Stimulated activated naive CD8-positive, alpha-beta T cell treated with anti-CD3 and anti-CD28 coated beads, Interleukin-15, Interleukin-2, amounts not matched to agents 100 U/mL and 50 U/mL, for 24 hours (primary cell): ENCODE results near the gene ADGRA1.
"Not testable (repeated sequence)": the region's sequence is repeated elsewhere in the genome, so short reads cannot be mapped to it uniquely, and the experiment has no call there.

Experiments used
- ATAC-seq: fragments of 150-1000 bp; cut with Tn5 transposase; one replicate; pipeline ENCODE4 v1.10.0; 2021
- DNase-seq: peaks from one replicate; pipeline ENCODE4 v3.0.0; 2021

The ADGRA1 gene

GRCh38 chr10:133087679-133088178 is at the start of gene ADGRA1:
Gene ADGRA1, plus strand, starts transcription at chr10:133087924. Its CDS starts 986 bp downstream, at chr10:133088910.
- no peak for ATAC-seq
- peak; percentile 13 for DNase-seq

- no peak for DNase-seq
- no peak for ATAC-seq
These were observed 49.5 kb upstream of the ADGRA1 start for GRCh38 chr10:133038036-133038823.

- DNase-seq (no peak), ATAC-seq (peak; percentile 37)
These were observed 48.5 kb upstream of the ADGRA1 start for GRCh38 chr10:133039107-133039802.

- ATAC-seq (no peak), DNase-seq (no peak)
These were observed 47.9 kb upstream of the ADGRA1 start for GRCh38 chr10:133039803-133040165.

- no peak for ATAC-seq
- no peak for DNase-seq
These were observed 47.5 kb upstream of the ADGRA1 start for GRCh38 chr10:133040198-133040597.

- DNase-seq (no peak), ATAC-seq (no peak)
These were observed 46.6 kb upstream of the ADGRA1 start for GRCh38 chr10:133041101-133041500.

- DNase-seq (no peak), ATAC-seq (no peak)
These were observed 45.7 kb upstream of the ADGRA1 start for GRCh38 chr10:133042061-133042460.

- ATAC-seq: no peak
- DNase-seq: no peak
These were observed 44.9 kb upstream of the ADGRA1 start for GRCh38 chr10:133042816-133043215.

GRCh38 chr10:133043541-133044225 is 44.0 kb upstream of the ADGRA1 start:
- DNase-seq (no peak), ATAC-seq (no peak)

GRCh38 chr10:133044401-133044811 is 43.3 kb upstream of the ADGRA1 start:
- ATAC-seq (no peak), DNase-seq (no peak)

GRCh38 chr10:133045556-133046389 is 42.0 kb upstream of the ADGRA1 start:
- no peak for DNase-seq
- ATAC-seq: no peak

GRCh38 chr10:133046390-133046765 is 41.3 kb upstream of the ADGRA1 start:
- DNase-seq (no peak), ATAC-seq (no peak)

- no peak for DNase-seq
- no peak for ATAC-seq
These were observed 40.1 kb upstream of the ADGRA1 start for GRCh38 chr10:133047526-133048123.

GRCh38 chr10:133048266-133048665 is 39.5 kb upstream of the ADGRA1 start:
- DNase-seq (no peak), ATAC-seq (no peak)

- ATAC-seq (no peak), DNase-seq (no peak)
These were observed 38.8 kb upstream of the ADGRA1 start for GRCh38 chr10:133048926-133049325.

GRCh38 chr10:133049639-133050038 is 38.1 kb upstream of the ADGRA1 start:
- DNase-seq: no peak
- ATAC-seq: no peak

GRCh38 chr10:133050371-133050770 is 37.4 kb upstream of the ADGRA1 start:
- DNase-seq: no peak
- ATAC-seq: no peak

- no peak for ATAC-seq
- DNase-seq: no peak
These were observed 35.6 kb upstream of the ADGRA1 start for GRCh38 chr10:133052076-133052475.

GRCh38 chr10:133053527-133054133 is 34.1 kb upstream of the ADGRA1 start:
- not testable (repeated sequence) for DNase-seq, ATAC-seq

GRCh38 chr10:133055470-133055869 is 32.3 kb upstream of the ADGRA1 start:
- DNase-seq (no peak), ATAC-seq (no peak)

GRCh38 chr10:133056001-133056400 is 31.7 kb upstream of the ADGRA1 start:
- ATAC-seq: no peak

More at GRCh38 chr10:133056001-133056400, 31.7 kb upstream of the ADGRA1 start:
- no peak for DNase-seq
